ENCODE data around the gene WWOX. TPM values are rescaled to one million over a fixed set of nuclear protein-coding genes. Genes with fewer than 3 reads are reported as not detected.

WWOX gene
- total RNA-seq, 1 donor from 2014 or later: 28.2 TPM

DNA sequence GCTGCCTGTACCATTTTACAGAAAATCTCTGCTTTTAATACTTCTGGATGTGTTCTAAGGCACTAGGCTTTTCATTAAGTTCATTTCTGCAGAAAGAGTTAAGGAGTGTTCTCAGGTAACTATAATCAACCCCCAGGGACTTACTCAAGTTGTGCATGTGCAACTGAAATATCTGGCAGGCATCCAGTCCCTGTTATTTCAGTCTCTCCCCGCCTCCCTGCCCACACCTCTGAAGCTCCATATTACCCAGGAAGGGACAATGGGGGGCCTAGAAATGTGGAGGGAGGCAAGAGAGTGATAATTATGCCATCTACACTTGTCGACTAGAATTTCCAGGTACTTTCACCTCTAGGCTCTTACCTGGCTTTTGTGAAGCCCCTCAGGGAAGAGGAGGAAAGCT lies 1068.9 kb downstream of the WWOX start:
- Mint-ChIP-seq H3K9me3 (ENCODE audit: unreplicated experiment) (peaks cover 11% of the 10 kb centered on the region), H3K4me1 (ENCODE audit: unreplicated experiment) (peaks cover 2% of the 10 kb centered on the region), H3K36me3 (ENCODE audit: unreplicated experiment) (no peaks in the 10 kb centered on the region), H3K27ac (ENCODE audit: unreplicated experiment) (no peak overlapping the region), H3K4me3 (ENCODE audit: unreplicated experiment) (no peak overlapping the region), H3K27me3 (ENCODE audit: unreplicated experiment) (no peaks in the 10 kb centered on the region)
- TF ChIP-seq, protein P1, sequence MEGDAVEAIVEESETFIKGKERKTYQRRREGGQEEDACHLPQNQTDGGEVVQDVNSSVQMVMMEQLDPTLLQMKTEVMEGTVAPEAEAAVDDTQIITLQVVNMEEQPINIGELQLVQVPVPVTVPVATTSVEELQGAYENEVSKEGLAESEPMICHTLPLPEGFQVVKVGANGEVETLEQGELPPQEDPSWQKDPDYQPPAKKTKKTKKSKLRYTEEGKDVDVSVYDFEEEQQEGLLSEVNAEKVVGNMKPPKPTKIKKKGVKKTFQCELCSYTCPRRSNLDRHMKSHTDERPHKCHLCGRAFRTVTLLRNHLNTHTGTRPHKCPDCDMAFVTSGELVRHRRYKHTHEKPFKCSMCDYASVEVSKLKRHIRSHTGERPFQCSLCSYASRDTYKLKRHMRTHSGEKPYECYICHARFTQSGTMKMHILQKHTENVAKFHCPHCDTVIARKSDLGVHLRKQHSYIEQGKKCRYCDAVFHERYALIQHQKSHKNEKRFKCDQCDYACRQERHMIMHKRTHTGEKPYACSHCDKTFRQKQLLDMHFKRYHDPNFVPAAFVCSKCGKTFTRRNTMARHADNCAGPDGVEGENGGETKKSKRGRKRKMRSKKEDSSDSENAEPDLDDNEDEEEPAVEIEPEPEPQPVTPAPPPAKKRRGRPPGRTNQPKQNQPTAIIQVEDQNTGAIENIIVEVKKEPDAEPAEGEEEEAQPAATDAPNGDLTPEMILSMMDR (IDR thresholded peaks at IDR 0.05): no peak
- DNase-seq (ENCODE audit: extremely low spot score, unreplicated experiment): no peak

DNA sequence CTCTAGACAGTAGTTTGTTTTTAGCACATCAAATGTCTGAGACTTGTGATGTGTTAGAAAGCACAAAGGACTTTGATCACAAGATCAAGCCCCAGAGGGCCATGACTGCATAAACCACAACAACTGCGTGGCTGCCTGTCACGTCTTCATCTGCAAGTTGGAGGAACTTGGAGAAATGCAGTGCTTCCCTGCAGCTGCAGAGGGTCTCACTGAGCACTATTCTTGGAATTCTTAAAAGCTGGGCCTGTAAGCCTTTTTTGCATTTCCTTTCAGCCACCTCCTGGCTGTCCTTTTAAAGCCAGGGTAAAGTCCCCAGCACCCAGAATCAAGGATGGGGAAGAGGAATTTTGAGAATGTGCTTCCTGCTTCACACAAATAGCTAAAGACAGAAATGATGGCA lies 1069.8 kb downstream of the WWOX start:
- no peak overlapping the region for H3K27ac Mint-ChIP-seq (ENCODE audit: unreplicated experiment)
- H3K9me3 Mint-ChIP-seq (ENCODE audit: unreplicated experiment): peaks cover 11% of the 10 kb centered on the region
- no peaks in the 10 kb centered on the region for H3K27me3 Mint-ChIP-seq (ENCODE audit: unreplicated experiment)
- H3K4me1 Mint-ChIP-seq (ENCODE audit: unreplicated experiment): peaks cover 2% of the 10 kb centered on the region
- TF ChIP-seq, protein P1 (IDR thresholded peaks at IDR 0.05): no peak
- DNase-seq (ENCODE audit: extremely low spot score, unreplicated experiment): no peak
- H3K36me3 Mint-ChIP-seq (ENCODE audit: unreplicated experiment): no peaks in the 10 kb centered on the region
- no peak overlapping the region for H3K4me3 Mint-ChIP-seq (ENCODE audit: unreplicated experiment)

DNA sequence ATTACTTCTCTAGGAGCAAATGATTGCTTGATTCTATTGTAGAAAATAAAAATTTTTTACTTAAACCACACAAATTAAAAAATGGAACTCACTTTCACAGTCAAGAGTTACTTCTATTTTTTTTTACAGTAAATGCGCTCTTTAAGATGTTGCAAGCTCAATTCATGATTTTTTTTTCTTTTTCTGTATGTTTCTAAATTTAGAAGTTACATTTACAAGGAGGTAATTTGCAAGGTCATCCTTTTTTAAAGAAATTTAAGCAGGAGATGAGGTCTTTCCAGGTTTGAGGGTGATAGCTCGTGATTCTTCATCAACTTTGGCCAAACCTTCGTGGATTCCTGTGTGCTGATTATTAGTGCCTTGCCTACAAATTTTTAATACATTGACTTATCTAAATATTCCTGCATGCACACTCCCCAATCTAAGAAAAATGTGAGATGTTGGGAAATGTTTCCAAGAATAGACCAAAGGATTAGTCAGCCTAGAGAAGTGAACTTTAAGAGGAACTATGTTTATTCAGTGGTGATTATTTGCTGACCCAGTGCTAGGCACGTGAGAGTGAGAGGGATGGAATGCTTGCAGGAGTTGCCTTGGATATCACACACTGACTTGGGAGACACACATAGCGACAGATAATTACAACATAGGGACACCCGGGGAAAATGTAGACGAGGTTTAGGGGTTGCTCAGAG lies 1071.2 kb downstream of the WWOX start:
- peaks cover 2% of the 10 kb centered on the region for H3K4me1 Mint-ChIP-seq (ENCODE audit: unreplicated experiment)
- DNase-seq (ENCODE audit: extremely low spot score, unreplicated experiment): no peak
- H3K9me3 Mint-ChIP-seq (ENCODE audit: unreplicated experiment): peaks cover 12% of the 10 kb centered on the region
- H3K4me3 Mint-ChIP-seq (ENCODE audit: unreplicated experiment): no peak overlapping the region
- no peaks in the 10 kb centered on the region for H3K27me3 Mint-ChIP-seq (ENCODE audit: unreplicated experiment)
- no peak overlapping the region for H3K27ac Mint-ChIP-seq (ENCODE audit: unreplicated experiment)
- H3K36me3 Mint-ChIP-seq (ENCODE audit: unreplicated experiment): no peaks in the 10 kb centered on the region
- TF ChIP-seq, protein P1 (IDR thresholded peaks at IDR 0.05): no peak

DNA sequence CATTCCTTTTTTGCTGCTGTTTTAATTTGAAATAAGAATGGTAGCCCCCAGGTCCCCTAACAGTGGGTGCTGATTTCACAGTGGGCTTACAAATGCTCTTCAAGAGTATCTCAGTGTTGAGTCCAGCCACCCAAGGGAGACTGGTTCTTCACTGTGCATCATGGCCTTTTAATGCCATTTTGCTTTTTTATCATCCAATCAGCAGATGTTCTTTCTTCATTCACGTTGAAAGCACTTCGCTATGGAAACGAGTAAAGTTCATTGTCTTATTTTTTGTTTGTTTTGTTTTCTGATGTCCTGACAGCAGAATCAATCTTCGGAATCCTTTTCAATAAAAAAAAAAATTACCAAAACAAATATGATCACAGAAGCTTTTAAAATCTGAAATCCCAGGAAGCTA lies 1072.0 kb downstream of the WWOX start:
- H3K27me3 Mint-ChIP-seq (ENCODE audit: unreplicated experiment): no peaks in the 10 kb centered on the region
- H3K27ac Mint-ChIP-seq (ENCODE audit: unreplicated experiment): no peak overlapping the region

DNA sequence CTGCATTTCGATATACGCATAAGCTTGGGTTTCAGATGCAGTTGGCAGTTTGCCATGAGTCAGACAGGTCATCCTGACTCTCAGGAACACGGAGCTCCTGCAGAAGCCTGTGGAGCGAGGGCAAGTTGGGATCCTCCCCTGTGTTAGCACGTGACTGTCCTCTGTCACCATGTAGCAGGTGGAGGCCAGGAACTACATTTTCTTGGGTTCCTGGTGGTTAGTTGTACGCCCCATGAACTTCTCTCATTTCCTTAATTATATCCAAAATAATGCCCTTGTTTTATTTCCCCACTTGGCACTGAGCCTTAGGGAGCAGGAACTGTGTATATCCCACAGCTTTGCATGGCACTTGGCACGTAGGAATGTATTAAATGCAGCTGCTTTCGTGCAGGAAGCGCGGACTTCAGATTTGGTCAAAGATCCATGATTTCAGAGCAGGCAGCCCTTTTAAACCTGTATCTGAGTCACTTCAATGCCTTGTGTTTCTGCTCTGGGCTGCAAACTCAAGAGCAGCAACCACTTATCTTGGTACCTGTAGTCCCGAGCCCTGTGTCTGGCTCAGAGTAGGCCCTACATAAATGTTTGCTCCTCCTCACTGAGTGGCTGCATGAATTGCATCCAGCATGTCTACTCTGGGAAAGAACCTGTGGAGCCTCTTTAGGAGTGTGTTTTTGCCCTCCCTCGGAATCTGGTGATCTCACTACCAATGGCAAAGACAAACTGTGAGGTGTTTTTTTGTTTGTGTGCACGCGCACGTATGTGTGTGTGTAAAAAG lies 1072.7 kb downstream of the WWOX start:
- H3K4me1 Mint-ChIP-seq (ENCODE audit: unreplicated experiment): peaks cover 2% of the 10 kb centered on the region
- H3K27ac Mint-ChIP-seq (ENCODE audit: unreplicated experiment): no peak overlapping the region
- no peaks in the 10 kb centered on the region for H3K36me3 Mint-ChIP-seq (ENCODE audit: unreplicated experiment)
- H3K27me3 Mint-ChIP-seq (ENCODE audit: unreplicated experiment): no peaks in the 10 kb centered on the region
- TF ChIP-seq, protein P1 (IDR thresholded peaks at IDR 0.05): no peak
- H3K9me3 Mint-ChIP-seq (ENCODE audit: unreplicated experiment): peaks cover 18% of the 10 kb centered on the region
- DNase-seq (ENCODE audit: extremely low spot score, unreplicated experiment): no peak
- no peak overlapping the region for H3K4me3 Mint-ChIP-seq (ENCODE audit: unreplicated experiment)

More for the DNA sequence above, 1072.0 kb downstream of the WWOX start:
- TF ChIP-seq, protein P1 (IDR thresholded peaks at IDR 0.05): no peak
- Mint-ChIP-seq H3K4me1 (ENCODE audit: unreplicated experiment) (peaks cover 2% of the 10 kb centered on the region), H3K36me3 (ENCODE audit: unreplicated experiment) (no peaks in the 10 kb centered on the region), H3K9me3 (ENCODE audit: unreplicated experiment) (peaks cover 18% of the 10 kb centered on the region), H3K4me3 (ENCODE audit: unreplicated experiment) (no peak overlapping the region)
- DNase-seq (ENCODE audit: extremely low spot score, unreplicated experiment): no peak
